Kidney epithelial cell (primary cell): ENCODE measurements around the gene PAX7. TPM values are rescaled to one million over a fixed set of nuclear protein-coding genes. Genes with fewer than 3 reads are reported as not detected.

Source experiments
- DNase-seq: peaks from one replicate; pipeline ENCODE4 v3.0.0-alpha.2; 2010; ENCODE audit warnings: low read depth
- H3K27me3 ChIP-seq: 2 replicates; pipeline ENCODE4 v1.6.0; 2011; ENCODE audit warnings: low read length; ENCODE audit not compliant: control insufficient read depth, insufficient read depth
- H3K36me3 ChIP-seq: 2 replicates; pipeline ENCODE4 v1.5.1; 2011; ENCODE audit warnings: low read length; ENCODE audit not compliant: control insufficient read depth, insufficient read depth
- H3K4me3 ChIP-seq: 2 replicates; pipeline ENCODE4 v1.5.1; 2011; ENCODE audit warnings: low read depth, mild to moderate bottlenecking, control low read depth, low read length
- CTCF ChIP-seq: IDR thresholded peaks from 2 replicates; pipeline ENCODE4 v1.5.1; 2011; ENCODE audit warnings: mild to moderate bottlenecking, moderate library complexity, low read length, control low read depth, inconsistent platforms; ENCODE audit not compliant: insufficient read depth, poor library complexity, severe bottlenecking
- total RNA-seq: library from RNA; depleted of rRNA; stranded (reverse); fragments of >200 nt; gene quantifications from 2 replicates; pipeline ENCODE4 v1.2.3, GENCODE V29; 2015

PAX7 gene
- total RNA-seq, 1 donor from 2014 or later = not detected

- Histone ChIP-seq H3K36me3 (no peaks in the 10 kb centered on the region), H3K27me3 (peaks cover 72% of the 10 kb centered on the region), H3K4me3 (no peak overlapping the region)
- no peak for TF ChIP-seq CTCF
- DNase-seq = no peak
Measured at GRCh38 chr1:18719786-18720451, 89.3 kb downstream of the PAX7 start.

GRCh38 chr1:18721041-18721440 lies 90.4 kb downstream of the PAX7 start:
- no peak overlapping the region for H3K4me3 ChIP-seq
- no peak for TF ChIP-seq CTCF
- no peaks in the 10 kb centered on the region for H3K36me3 ChIP-seq
- DNase-seq = no peak
- H3K27me3 ChIP-seq = peaks cover 74% of the 10 kb centered on the region

- Histone ChIP-seq H3K27me3 (peaks cover 73% of the 10 kb centered on the region), H3K4me3 (no peak overlapping the region), H3K36me3 (no peaks in the 10 kb centered on the region)
- no peak for DNase-seq
- TF ChIP-seq CTCF = no peak
Measured at GRCh38 chr1:18721776-18722175, 91.1 kb downstream of the PAX7 start.

- Histone ChIP-seq H3K27me3 (peaks cover 69% of the 10 kb centered on the region), H3K4me3 (no peak overlapping the region), H3K36me3 (no peaks in the 10 kb centered on the region)
- DNase-seq = no peak
- TF ChIP-seq CTCF = no peak
Measured at GRCh38 chr1:18722270-18722669, 91.6 kb downstream of the PAX7 start.

- TF ChIP-seq CTCF = no peak
- Histone ChIP-seq H3K4me3 (no peak overlapping the region), H3K27me3 (peaks cover 61% of the 10 kb centered on the region), H3K36me3 (no peaks in the 10 kb centered on the region)
- no peak for DNase-seq
Measured at GRCh38 chr1:18723206-18723605, 92.6 kb downstream of the PAX7 start.
